ENCODE results near the gene KCNH1. TPM values are rescaled to one million over a fixed set of nuclear protein-coding genes. Genes with fewer than 3 reads are reported as not detected.

Gene KCNH1
- total and polyA plus RNA-seq, 10 of the 15 experiments (the other 5 are each of a cell fraction or from before 2014, with no cell fraction given), result 0.02 to 0.04 (median 0.04) TPM; not detected in 7

GRCh38 chr1:210938416-210938925, 195.5 kb downstream of the KCNH1 start (continued):
- no peak for TF ChIP-seq MYC (IDR thresholded peaks at IDR 0.05; ENCODE audit: insufficient read depth, insufficient read length, insufficient replicate concordance, low read length, severe bottlenecking)
- no peak for TF ChIP-seq ZNF274 (IDR thresholded peaks at IDR 0.05; ENCODE audit: insufficient read depth, insufficient read length)
- no peak for TF ChIP-seq ATF3 (IDR thresholded peaks at IDR 0.05; ENCODE audit: borderline replicate concordance, extremely low read depth, low read depth, low read length)

GRCh38 chr1:210937846-210938245, 196.1 kb downstream of the KCNH1 start:
- Histone ChIP-seq H2AFZ (ENCODE audit: control insufficient read depth, low read depth, low read length) (no peak overlapping the region), H3K4me3 (no peak overlapping the region), H3K4me1 (ENCODE audit: control insufficient read depth, insufficient read depth, low read length) (no peaks in the 10 kb centered on the region), H3K27ac (ENCODE audit: control insufficient read depth, insufficient read depth) (no peak overlapping the region), H3K79me2 (ENCODE audit: control insufficient read depth, insufficient read depth, low read length) (no peaks in the 10 kb centered on the region), H3K4me2 (ENCODE audit: control insufficient read depth, insufficient read depth) (no peak overlapping the region), H3K36me3 (ENCODE audit: control insufficient read depth in 2 of 2, insufficient read depth in 2 of 2, low read length in 1 of 2) (no peaks in the 10 kb centered on the region), H3K27me3 (replicated peaks in 1 of 2; ENCODE audit: control insufficient read depth in 2 of 2, insufficient read depth in 2 of 2, low read length in 1 of 2) (no peaks in the 10 kb centered on the region; a peak in 1 of 4 replicates), H4K20me1 (ENCODE audit: control insufficient read depth, insufficient read depth) (no peaks in the 10 kb centered on the region), H3K9me3 (replicated peaks; ENCODE audit: control insufficient read depth, insufficient read depth, low read length) (no peaks in the 10 kb centered on the region), H3K9ac (ENCODE audit: control insufficient read depth, insufficient read depth, low read length) (no peak overlapping the region)
- TF ChIP-seq POLR2A (IDR thresholded peaks at IDR 0.05; ENCODE audit: low read depth, low read length) (no peak), PAX5 (IDR thresholded peaks at IDR 0.05; ENCODE audit: borderline replicate concordance, low read depth, low read length) (no peak), EP300 (IDR thresholded peaks at IDR 0.05; ENCODE audit: borderline replicate concordance in 1 of 2, control insufficient read depth in 1 of 2, low read depth in 2 of 2, low read length in 2 of 2) (no peak), MXI1 (IDR thresholded peaks at IDR 0.05; ENCODE audit: low read depth, low read length) (no peak)
- ATAC-seq (no peak), FAIRE-seq (no peak), DNase-seq (ENCODE audit: low read depth, low spot score) (no peak)
- ChIA-PET RAD21 (ENCODE audit: unreplicated experiment) (no interaction called here), SMC1A (ENCODE audit: uncharacterized antibody, unreplicated experiment) (no interaction called here), POLR2A (no interaction called here), CTCF (no interaction called here)
- no TSS peak for BruUV-seq (replicated peaks)
- in situ Hi-C loops (cut with MboI) (loop anchor here (25.0 kb wide), 1 partner anchor 351 kb away; no protein-coding TSS in a partner anchor), intact Hi-C loops (cut with micrococcal nuclease; ENCODE audit: unreplicated experiment) (no loop called here)

Measured in GM12878 (cell line).